HUES48 (cell line): Measurements from ENCODE around the gene ZMYND12.
A peak's percentile ranks its signal among the peaks of the same experiment; 100 is the strongest.
"Not testable (repeated sequence)": the region's sequence is repeated elsewhere in the genome, so short reads cannot be mapped to it uniquely, and the experiment has no call there.

Experiments used
- H3K27ac ChIP-seq: one replicate; pipeline ENCODE4 v1.7.0; 2013; ENCODE audit warnings: low read depth, low read length, inconsistent platforms
- H3K27me3 ChIP-seq: 2 replicates; pipeline ENCODE4 v1.6.1; 2013; ENCODE audit warnings: mild to moderate bottlenecking, low read length; ENCODE audit not compliant: control insufficient read depth, insufficient read depth
- H3K36me3 ChIP-seq: 2 replicates; pipeline ENCODE4 v1.6.1; 2013; ENCODE audit warnings: low read length; ENCODE audit not compliant: control insufficient read depth, insufficient read depth
- H3K4me1 ChIP-seq: 2 replicates; pipeline ENCODE4 v1.6.1; 2013; ENCODE audit warnings: mild to moderate bottlenecking, low read length; ENCODE audit not compliant: control insufficient read depth, insufficient read depth
- H3K4me3 ChIP-seq: 2 replicates; pipeline ENCODE4 v1.5.1; 2013; ENCODE audit warnings: mild to moderate bottlenecking, low read depth, low read length
- H3K9ac ChIP-seq: 2 replicates; pipeline ENCODE4 v1.6.1; 2013; ENCODE audit warnings: mild to moderate bottlenecking, low read depth, low read length, moderate library complexity
- H3K9me3 ChIP-seq: 2 replicates; pipeline ENCODE4 v1.6.1; 2013; ENCODE audit warnings: low read length; ENCODE audit not compliant: control insufficient read depth, insufficient read depth

Gene ZMYND12

GRCh38 chr1:42456010-42456753, at the start of gene ZMYND12, which contains the start of gene PPCS:
ZMYND12 (minus strand) TSS chr1:42456022; CDS start chr1:42455997, 25 bp downstream.
PPCS (plus strand) TSS chr1:42456543; CDS start chr1:42456566, 23 bp downstream.
- Histone ChIP-seq H3K4me3 (peak within 1 kb of the TSS; percentile 77), H3K27ac (peak within 1 kb of the TSS; percentile 90), H3K4me1 (peaks cover 19% of the 10 kb centered on the region), H3K9me3 (no peaks in the 10 kb centered on the region), H3K9ac (peak within 1 kb of the TSS; percentile 84), H3K27me3 (no peaks in the 10 kb centered on the region), H3K36me3 (peaks cover 31% of the 10 kb centered on the region)

- Histone ChIP-seq H3K9ac (no peak overlapping the region), H3K9me3 (peaks cover 73% of the 10 kb centered on the region), H3K4me1 (no peaks in the 10 kb centered on the region), H3K4me3 (no peak overlapping the region; the same call in 1 of the 2 replicates), H3K27me3 (no peaks in the 10 kb centered on the region), H3K36me3 (no peaks in the 10 kb centered on the region), H3K27ac (no peak overlapping the region)
Observed at GRCh38 chr1:42504535-42505128, 48.8 kb upstream of the ZMYND12 start.

- H3K4me1 ChIP-seq, H3K27ac ChIP-seq, H3K4me3 ChIP-seq, H3K36me3 ChIP-seq, H3K9ac ChIP-seq, H3K27me3 ChIP-seq: not testable (repeated sequence)
- peaks cover 49% of the 10 kb centered on the region for H3K9me3 ChIP-seq
Observed at GRCh38 chr1:42502031-42502430, 46.2 kb upstream of the ZMYND12 start.

GRCh38 chr1:42490237-42490636, 34.4 kb upstream of the ZMYND12 start:
- no peaks in the 10 kb centered on the region for H3K4me1 ChIP-seq
- H3K36me3 ChIP-seq = no peaks in the 10 kb centered on the region
- H3K9me3 ChIP-seq = no peaks in the 10 kb centered on the region
- H3K27ac ChIP-seq = no peak overlapping the region
- H3K4me3 ChIP-seq = no peak overlapping the region
- H3K27me3 ChIP-seq = no peaks in the 10 kb centered on the region
- H3K9ac ChIP-seq = no peak overlapping the region

GRCh38 chr1:42484382-42484781, 28.6 kb upstream of the ZMYND12 start:
- no peaks in the 10 kb centered on the region for H3K36me3 ChIP-seq
- H3K4me1 ChIP-seq = no peaks in the 10 kb centered on the region
- H3K4me3 ChIP-seq = no peak overlapping the region
- no peak overlapping the region for H3K27ac ChIP-seq
- H3K9ac ChIP-seq = no peak overlapping the region
- no peaks in the 10 kb centered on the region for H3K27me3 ChIP-seq
- H3K9me3 ChIP-seq = no peaks in the 10 kb centered on the region

GRCh38 chr1:42482635-42483153, 26.9 kb upstream of the ZMYND12 start:
- H3K36me3 ChIP-seq = no peaks in the 10 kb centered on the region
- no peaks in the 10 kb centered on the region for H3K9me3 ChIP-seq
- no peak overlapping the region for H3K27ac ChIP-seq
- H3K27me3 ChIP-seq = no peaks in the 10 kb centered on the region
- H3K9ac ChIP-seq = no peak overlapping the region
- H3K4me3 ChIP-seq = no peak overlapping the region
- H3K4me1 ChIP-seq = no peaks in the 10 kb centered on the region

GRCh38 chr1:42480921-42481320, 25.1 kb upstream of the ZMYND12 start:
- no peaks in the 10 kb centered on the region for H3K36me3 ChIP-seq

GRCh38 chr1:42479621-42480020, 23.8 kb upstream of the ZMYND12 start:
- Histone ChIP-seq H3K27me3 (no peaks in the 10 kb centered on the region), H3K9me3 (no peaks in the 10 kb centered on the region), H3K27ac (no peak overlapping the region), H3K9ac (no peak overlapping the region), H3K4me1 (no peaks in the 10 kb centered on the region), H3K36me3 (no peaks in the 10 kb centered on the region), H3K4me3 (no peak overlapping the region)

More at GRCh38 chr1:42480921-42481320, 25.1 kb upstream of the ZMYND12 start:
- H3K9ac ChIP-seq = no peak overlapping the region
- no peaks in the 10 kb centered on the region for H3K9me3 ChIP-seq
- H3K4me1 ChIP-seq = no peaks in the 10 kb centered on the region
- H3K27ac ChIP-seq = no peak overlapping the region
- H3K4me3 ChIP-seq = no peak overlapping the region
- H3K27me3 ChIP-seq = no peaks in the 10 kb centered on the region

GRCh38 chr1:42477775-42478174, 22.0 kb upstream of the ZMYND12 start:
- H3K4me3 ChIP-seq = no peak overlapping the region
- no peak overlapping the region for H3K9ac ChIP-seq
- H3K27ac ChIP-seq = no peak overlapping the region
- no peaks in the 10 kb centered on the region for H3K4me1 ChIP-seq
- H3K9me3 ChIP-seq = no peaks in the 10 kb centered on the region
- H3K27me3 ChIP-seq = no peaks in the 10 kb centered on the region
- no peaks in the 10 kb centered on the region for H3K36me3 ChIP-seq

- not testable (repeated sequence) for H3K9ac ChIP-seq
Observed at GRCh38 chr1:42477354-42477753, 21.5 kb upstream of the ZMYND12 start.

GRCh38 chr1:42476605-42477004, 20.8 kb upstream of the ZMYND12 start:
- H3K4me3 ChIP-seq = no peak overlapping the region
- H3K9ac ChIP-seq = no peak overlapping the region
- no peak overlapping the region for H3K27ac ChIP-seq
- H3K27me3 ChIP-seq = no peaks in the 10 kb centered on the region
- no peaks in the 10 kb centered on the region for H3K9me3 ChIP-seq
- no peaks in the 10 kb centered on the region for H3K4me1 ChIP-seq
- no peaks in the 10 kb centered on the region for H3K36me3 ChIP-seq

More at GRCh38 chr1:42477354-42477753, 21.5 kb upstream of the ZMYND12 start:
- H3K9me3 ChIP-seq, H3K4me1 ChIP-seq, H3K27me3 ChIP-seq, H3K36me3 ChIP-seq, H3K4me3 ChIP-seq, H3K27ac ChIP-seq: not testable (repeated sequence)
